Upper lobe of right lung (tissue), 1 donor: ENCODE measurements around the gene SLC15A5. TPM values are rescaled to one million over a fixed set of nuclear protein-coding genes. Genes with fewer than 3 reads are reported as not detected.

ENCODE experiments used
- ATAC-seq: fragments of 200-7000 bp; cut with Tn5 transposase; one replicate; pipeline ENCODE4 v1.9.1; 2020; ENCODE audit warnings: mild to moderate bottlenecking, moderate library complexity
- DNase-seq: peaks from one replicate; pipeline ENCODE4 v3.0.0-alpha.2; 2020
- H3K27ac ChIP-seq: fragments of 200-600 bp; one replicate; pipeline ENCODE4 v1.8.0; 2022
- H3K27me3 ChIP-seq: fragments of 200-600 bp; one replicate; pipeline ENCODE4 v1.8.0; 2022; ENCODE audit warnings: mild to moderate bottlenecking
- H3K36me3 ChIP-seq: fragments of 200-600 bp; one replicate; pipeline ENCODE4 v1.8.0; 2022
- H3K4me1 ChIP-seq: fragments of 200-600 bp; one replicate; pipeline ENCODE4 v1.8.0; 2022
- H3K4me3 ChIP-seq: fragments of 200-600 bp; one replicate; pipeline ENCODE4 v1.8.0; 2022; ENCODE audit warnings: mild to moderate bottlenecking
- H3K9me3 ChIP-seq: fragments of 200-600 bp; one replicate; pipeline ENCODE4 v1.8.0; 2022
- CTCF ChIP-seq: fragments of 200-600 bp; IDR thresholded peaks from one replicate; pipeline ENCODE4 v1.8.0; 2022; ENCODE audit warnings: antibody characterized with exemption
- intact Hi-C: fragments of 100-400 bp; cut with DNase I; formaldehyde crosslinking; loops from one replicate; pipeline ENCODE4 v1.11.0; 2022
- total RNA-seq: library from RNA; stranded (reverse); fragmentation: NEBNext Ultra II Directional; extraction: Animal tissue kit (Norgen Biotek cat#: 25700); gene quantifications from one replicate; pipeline ENCODE4 v1.2.1, GENCODE V29; 2021
- donor health status: DM: no; HTN: yes; CAD: no; lungs with severe emphysema.

Gene SLC15A5
- total RNA-seq, 1 donor from 2014 or later = not detected

GRCh38 chr12:16225692-16226091 is 51.8 kb downstream of the SLC15A5 start:
- DNase-seq = no peak
- Histone ChIP-seq H3K9me3 (no peaks in the 10 kb centered on the region), H3K4me3 (no peak overlapping the region), H3K36me3 (no peaks in the 10 kb centered on the region), H3K27ac (no peak overlapping the region), H3K27me3 (no peaks in the 10 kb centered on the region), H3K4me1 (no peaks in the 10 kb centered on the region)
- no peak for TF ChIP-seq CTCF
- no peak for ATAC-seq
- intact Hi-C loops = no loop called here

- ATAC-seq (no peak), DNase-seq (no peak)
- TF ChIP-seq CTCF = no peak
- intact Hi-C loops = no loop called here
- Histone ChIP-seq H3K36me3 (no peaks in the 10 kb centered on the region), H3K4me3 (no peak overlapping the region), H3K27ac (no peak overlapping the region), H3K9me3 (no peaks in the 10 kb centered on the region), H3K4me1 (no peaks in the 10 kb centered on the region), H3K27me3 (no peaks in the 10 kb centered on the region)
Observed at GRCh38 chr12:16224196-16224595, 53.3 kb downstream of the SLC15A5 start.

GRCh38 chr12:16221776-16222175 is 55.7 kb downstream of the SLC15A5 start:
- DNase-seq (no peak), ATAC-seq (no peak)
- H3K36me3 ChIP-seq = no peaks in the 10 kb centered on the region
- H3K27me3 ChIP-seq = no peaks in the 10 kb centered on the region
- no peak overlapping the region for H3K27ac ChIP-seq
- intact Hi-C loops = no loop called here
- no peaks in the 10 kb centered on the region for H3K9me3 ChIP-seq
- no peaks in the 10 kb centered on the region for H3K4me1 ChIP-seq
- H3K4me3 ChIP-seq = no peak overlapping the region
- TF ChIP-seq CTCF = no peak

- Histone ChIP-seq H3K4me3 (no peak overlapping the region), H3K4me1 (no peaks in the 10 kb centered on the region), H3K27me3 (no peaks in the 10 kb centered on the region), H3K27ac (no peak overlapping the region), H3K9me3 (no peaks in the 10 kb centered on the region), H3K36me3 (no peaks in the 10 kb centered on the region)
- DNase-seq (no peak), ATAC-seq (no peak)
- intact Hi-C loops = no loop called here
- no peak for TF ChIP-seq CTCF
Observed at GRCh38 chr12:16220120-16220519, 57.4 kb downstream of the SLC15A5 start.

- no peak for TF ChIP-seq CTCF
- H3K4me3 ChIP-seq = no peak overlapping the region
- H3K27me3 ChIP-seq = no peaks in the 10 kb centered on the region
- H3K36me3 ChIP-seq = no peaks in the 10 kb centered on the region
- DNase-seq (no peak), ATAC-seq (no peak)
- H3K27ac ChIP-seq = no peak overlapping the region
- intact Hi-C loops = no loop called here
- no peaks in the 10 kb centered on the region for H3K4me1 ChIP-seq
- H3K9me3 ChIP-seq = no peaks in the 10 kb centered on the region
Observed at GRCh38 chr12:16218934-16219751, 58.3 kb downstream of the SLC15A5 start.

- Histone ChIP-seq H3K9me3 (no peaks in the 10 kb centered on the region), H3K36me3 (no peaks in the 10 kb centered on the region), H3K27ac (no peak overlapping the region), H3K27me3 (no peaks in the 10 kb centered on the region), H3K4me1 (no peaks in the 10 kb centered on the region), H3K4me3 (no peak overlapping the region)
- no peak for DNase-seq
- ATAC-seq = no peak
- TF ChIP-seq CTCF = no peak
- intact Hi-C loops = no loop called here
Observed at GRCh38 chr12:16218234-16218633, 59.3 kb downstream of the SLC15A5 start.
